SU-DHL-6 (cell line): ENCODE results near the gene CRYAB.
"Not testable (repeated sequence)": the region's sequence is repeated elsewhere in the genome, so short reads cannot be mapped to it uniquely, and the experiment has no call there.

Source experiments
- H2AFZ ChIP-seq: fragments of 200-600 bp; sonication (generic); 2 replicates; pipeline ENCODE4 v1.6.1; 2014; ENCODE audit warnings: low read depth, mild to moderate bottlenecking, moderate library complexity, mixed read lengths, antibody characterized with exemption, low read length; ENCODE audit not compliant: severe bottlenecking
- H3F3A ChIP-seq: fragments of 200-600 bp; shearing (Covaris generic); 2 replicates; pipeline ENCODE4 v1.6.0; 2016; ENCODE audit warnings: antibody characterized with exemption, mild to moderate bottlenecking; ENCODE audit not compliant: insufficient read depth
- H3K27ac ChIP-seq: fragments of 200-600 bp; sonication (generic); 2 replicates; pipeline ENCODE4 v1.5.1; 2016; ENCODE audit warnings: low read depth, mild to moderate bottlenecking, low read length, moderate library complexity, mixed read lengths
- H3K27me3 ChIP-seq: fragments of 200-600 bp; sonication (generic), shearing (Covaris generic); 2 replicates; pipeline ENCODE4 v1.6.0; 2014; ENCODE audit warnings: mild to moderate bottlenecking, low read length
- H3K36me3 ChIP-seq: fragments of 200-600 bp; sonication (generic); 2 replicates; pipeline ENCODE4 v1.6.1; 2014; ENCODE audit warnings: mild to moderate bottlenecking, low read length, mixed read lengths
- H3K4me2 ChIP-seq: fragments of 300-600, 200-600 bp; shearing (Covaris generic), sonication (generic); 2 replicates; pipeline ENCODE4 v1.6.0; 2014; ENCODE audit warnings: low read length, low read depth, mild to moderate bottlenecking; ENCODE audit not compliant: poor library complexity, severe bottlenecking
- H3K4me3 ChIP-seq: fragments of 200-600 bp; sonication (generic); 2 replicates; pipeline ENCODE4 v1.5.1; 2014; ENCODE audit warnings: antibody characterized with exemption, low read length, mild to moderate bottlenecking, mixed read lengths; ENCODE audit not compliant: insufficient read depth, poor library complexity, severe bottlenecking
- H3K79me2 ChIP-seq: fragments of 200-600 bp; sonication (generic); 2 replicates; pipeline ENCODE4 v1.6.1; 2014; ENCODE audit warnings: mild to moderate bottlenecking, low read length, moderate library complexity; ENCODE audit not compliant: insufficient read depth
- H3K9ac ChIP-seq: fragments of 200-600 bp; sonication (generic); 2 replicates; pipeline ENCODE4 v1.7.0; 2014; ENCODE audit warnings: mild to moderate bottlenecking, low read length
- H3K9me2 ChIP-seq: fragments of 200-600 bp; sonication (generic); replicated peaks from 2 replicates; pipeline ENCODE4 v1.6.1; 2014; ENCODE audit warnings: low read length; ENCODE audit not compliant: insufficient read depth
- H3K9me3 ChIP-seq: fragments of 200-600 bp; sonication (generic); 2 replicates; pipeline ENCODE4 v1.6.1; 2014; ENCODE audit warnings: low read length, mixed read lengths; ENCODE audit not compliant: insufficient read depth
- H4K20me1 ChIP-seq: fragments of 200-600 bp; sonication (generic); 2 replicates; pipeline ENCODE4 v1.6.1; 2014; ENCODE audit warnings: low read depth, mild to moderate bottlenecking, antibody characterized with exemption, low read length, moderate library complexity, mixed read lengths
- EZH2phosphoT487 ChIP-seq: fragments of 200-600 bp; sonication (generic), shearing (Covaris generic); conservative IDR thresholded peaks from 2 replicates; pipeline ENCODE4 v1.6.1; 2018; ENCODE audit warnings: mild to moderate bottlenecking, antibody characterized with exemption, low read length, moderate library complexity, mixed read lengths
- TF ChIP-seq, protein P1 (sequence below): fragments of 200-600 bp; sonication (generic); IDR thresholded peaks from one replicate; pipeline ENCODE4 v1.5.1; 2017; ENCODE audit warnings: antibody characterized with exemption, mild to moderate bottlenecking, low read length, moderate library complexity; ENCODE audit not compliant: insufficient read depth, poor library complexity, severe bottlenecking

Gene CRYAB

DNA sequence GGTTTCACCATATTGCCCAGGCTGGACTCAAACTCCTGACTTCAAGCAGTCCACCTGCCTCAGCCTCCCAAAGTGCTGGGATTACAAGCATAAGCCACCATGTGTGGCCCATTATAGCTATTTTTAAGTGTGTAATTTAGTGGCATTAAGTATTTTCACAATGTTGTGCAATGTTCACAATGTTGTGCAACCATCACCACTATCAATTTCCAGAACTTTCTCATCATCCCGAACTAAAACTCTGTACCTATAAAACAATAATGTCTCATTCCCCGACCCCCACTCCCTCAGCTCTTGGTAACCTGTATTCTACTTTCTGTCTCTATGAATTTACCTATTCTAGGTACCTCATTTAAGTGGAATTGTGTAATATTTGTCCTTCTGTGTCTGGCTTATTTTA is 24.7 kb downstream of the CRYAB start:
- Histone ChIP-seq H3K9me2 (no peaks in the 10 kb centered on the region), H3K9ac (no peak overlapping the region), H3K4me3 (no peak overlapping the region), H3K27ac (no peak overlapping the region), H3K4me2 (no peak overlapping the region), H4K20me1 (no peaks in the 10 kb centered on the region), H3F3A (no peaks in the 10 kb centered on the region), H3K36me3 (no peaks in the 10 kb centered on the region), H3K27me3 (no peaks in the 10 kb centered on the region), H3K79me2 (no peaks in the 10 kb centered on the region), H2AFZ (no peak overlapping the region), H3K9me3 (no peaks in the 10 kb centered on the region)
- no peak for TF ChIP-seq EZH2phosphoT487
- TF ChIP-seq, protein P1, sequence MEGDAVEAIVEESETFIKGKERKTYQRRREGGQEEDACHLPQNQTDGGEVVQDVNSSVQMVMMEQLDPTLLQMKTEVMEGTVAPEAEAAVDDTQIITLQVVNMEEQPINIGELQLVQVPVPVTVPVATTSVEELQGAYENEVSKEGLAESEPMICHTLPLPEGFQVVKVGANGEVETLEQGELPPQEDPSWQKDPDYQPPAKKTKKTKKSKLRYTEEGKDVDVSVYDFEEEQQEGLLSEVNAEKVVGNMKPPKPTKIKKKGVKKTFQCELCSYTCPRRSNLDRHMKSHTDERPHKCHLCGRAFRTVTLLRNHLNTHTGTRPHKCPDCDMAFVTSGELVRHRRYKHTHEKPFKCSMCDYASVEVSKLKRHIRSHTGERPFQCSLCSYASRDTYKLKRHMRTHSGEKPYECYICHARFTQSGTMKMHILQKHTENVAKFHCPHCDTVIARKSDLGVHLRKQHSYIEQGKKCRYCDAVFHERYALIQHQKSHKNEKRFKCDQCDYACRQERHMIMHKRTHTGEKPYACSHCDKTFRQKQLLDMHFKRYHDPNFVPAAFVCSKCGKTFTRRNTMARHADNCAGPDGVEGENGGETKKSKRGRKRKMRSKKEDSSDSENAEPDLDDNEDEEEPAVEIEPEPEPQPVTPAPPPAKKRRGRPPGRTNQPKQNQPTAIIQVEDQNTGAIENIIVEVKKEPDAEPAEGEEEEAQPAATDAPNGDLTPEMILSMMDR = no peak

GRCh38 chr11:111886032-111886431 is 25.5 kb downstream of the CRYAB start:
- Histone ChIP-seq H3K9ac (no peak overlapping the region), H2AFZ (no peak overlapping the region), H3K9me2 (no peaks in the 10 kb centered on the region), H4K20me1 (no peaks in the 10 kb centered on the region), H3K4me3 (no peak overlapping the region), H3F3A (no peaks in the 10 kb centered on the region), H3K27me3 (no peaks in the 10 kb centered on the region), H3K79me2 (no peaks in the 10 kb centered on the region), H3K9me3 (no peaks in the 10 kb centered on the region), H3K36me3 (no peaks in the 10 kb centered on the region), H3K4me2 (no peak overlapping the region), H3K27ac (no peak overlapping the region)
- no peak for TF ChIP-seq EZH2phosphoT487
- TF ChIP-seq, protein P1 = no peak

GRCh38 chr11:111885053-111885452 is 26.5 kb downstream of the CRYAB start:
- not testable (repeated sequence) for H2AFZ ChIP-seq, H3K9me3 ChIP-seq, H3K27me3 ChIP-seq

DNA sequence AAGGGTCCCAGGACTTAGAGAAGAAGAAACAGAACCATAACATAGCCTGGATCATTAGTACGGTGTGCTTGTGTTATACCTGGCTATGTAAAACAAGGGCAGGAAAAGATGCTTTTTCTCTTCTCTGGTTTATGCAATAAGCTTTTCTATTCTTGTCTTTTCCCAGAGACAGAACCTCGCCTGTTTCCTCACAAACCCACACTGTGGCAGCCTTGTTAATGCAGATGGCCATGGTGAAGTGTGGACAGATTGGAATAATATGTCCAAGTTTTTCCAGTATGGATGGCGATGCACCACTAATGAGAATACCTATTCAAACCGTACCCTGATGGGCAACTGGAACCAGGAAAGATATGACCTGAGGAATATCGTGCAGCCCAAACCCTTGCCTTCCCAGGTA is 29.4 kb downstream of the CRYAB start:
- no peak overlapping the region for H3K9ac ChIP-seq

More at GRCh38 chr11:111885053-111885452, 26.5 kb downstream of the CRYAB start:
- H4K20me1 ChIP-seq, H3K27ac ChIP-seq, H3K36me3 ChIP-seq, H3K4me2 ChIP-seq, H3K79me2 ChIP-seq, H3F3A ChIP-seq, H3K9ac ChIP-seq, H3K4me3 ChIP-seq, H3K9me2 ChIP-seq: not testable (repeated sequence)

More for the DNA sequence above, 29.4 kb downstream of the CRYAB start:
- Histone ChIP-seq H3K27ac (no peak overlapping the region), H2AFZ (no peak overlapping the region), H3K79me2 (0 out of 2 replicates have a peak, but pooled peaks cover 11% of the 10 kb centered on the region), H4K20me1 (no peaks in the 10 kb centered on the region), H3K9me3 (no peaks in the 10 kb centered on the region), H3K9me2 (no peaks in the 10 kb centered on the region), H3K4me3 (no peak overlapping the region), H3K27me3 (no peaks in the 10 kb centered on the region), H3F3A (peaks cover 1% of the 10 kb centered on the region; the same call in 1 of the 2 replicates), H3K4me2 (no peak overlapping the region), H3K36me3 (no peaks in the 10 kb centered on the region)
- TF ChIP-seq EZH2phosphoT487 = no peak
- TF ChIP-seq, protein P1 = no peak
